SK-N-MC (cell line): ENCODE results near the gene ATP13A3.
"Not testable (repeated sequence)": the region's sequence is repeated elsewhere in the genome, so short reads cannot be mapped to it uniquely, and the experiment has no call there.

Experiments used
- DNase-seq: peaks from one replicate; pipeline ENCODE4 v3.0.0-alpha.2; 2011; ENCODE audit warnings: low read depth, low spot score
- H3K27ac ChIP-seq: fragments of 200-600 bp; sonication (generic); 2 replicates; pipeline ENCODE4 v1.5.1; 2016; ENCODE audit warnings: mixed run types
- H3K36me3 ChIP-seq: fragments of 200-600 bp; sonication (generic); 2 replicates; pipeline ENCODE4 v1.6.1; 2017; ENCODE audit warnings: antibody characterized with exemption, low read length, mixed read lengths; ENCODE audit not compliant: insufficient read depth
- H3K4me3 ChIP-seq: fragments of 200-600 bp; sonication (generic); 2 replicates; pipeline ENCODE4 v1.5.1; 2016
- H3K9ac ChIP-seq: fragments of 200-600 bp; sonication (generic); 2 replicates; pipeline ENCODE4 v1.8.0; 2017; ENCODE audit warnings: mixed run types, mixed read lengths; ENCODE audit not compliant: insufficient read length
- H3K9me3 ChIP-seq: fragments of 200-600 bp; sonication (generic); 2 replicates; pipeline ENCODE4 v1.6.1; 2017; ENCODE audit warnings: low read depth, mild to moderate bottlenecking, antibody characterized with exemption, low read length, moderate library complexity, mixed read lengths
- EZH2 ChIP-seq: fragments of 200-600 bp; sonication (generic); IDR thresholded peaks from one replicate; pipeline ENCODE4 v1.6.1; 2017; ENCODE audit warnings: antibody characterized with exemption
- FOXP2 ChIP-seq: optimal IDR thresholded peaks from 2 replicates; pipeline ENCODE3; 2011; ENCODE audit warnings: mild to moderate bottlenecking, moderate library complexity; ENCODE audit not compliant: insufficient read depth; ENCODE audit errors: extremely low read length, control extremely low read depth
- POLR2AphosphoS5 ChIP-seq: IDR thresholded peaks from 2 replicates; pipeline ENCODE4 v1.6.1; 2012; ENCODE audit warnings: mild to moderate bottlenecking, low read depth, low read length, borderline replicate concordance

Gene ATP13A3

DNA sequence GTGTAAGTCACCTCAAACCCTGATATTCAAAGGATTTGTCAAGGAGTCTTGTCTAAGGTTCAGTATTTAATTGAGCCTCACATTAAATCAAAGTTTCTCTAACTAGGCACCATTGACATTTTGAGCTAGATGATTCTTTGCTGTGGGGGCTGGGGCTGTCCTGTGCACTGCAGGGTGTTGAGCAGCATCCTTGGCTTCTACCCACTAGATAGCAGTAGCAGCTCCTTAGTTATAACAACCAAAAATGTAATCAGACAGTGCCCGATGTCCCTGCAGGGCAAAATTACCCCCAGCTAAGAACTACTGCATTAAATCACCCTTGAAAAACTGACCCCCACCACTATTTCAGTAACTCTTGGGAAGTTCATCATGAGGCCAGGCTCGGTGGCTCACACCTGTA, 17.3 kb upstream of the ATP13A3 start:
- TF ChIP-seq POLR2AphosphoS5 (no peak), EZH2 (no peak), FOXP2 (no peak)
- Histone ChIP-seq H3K9ac (no peak overlapping the region), H3K9me3 (no peaks in the 10 kb centered on the region), H3K27ac (no peak overlapping the region), H3K36me3 (no peaks in the 10 kb centered on the region), H3K4me3 (no peak overlapping the region)
- DNase-seq = no peak

DNA sequence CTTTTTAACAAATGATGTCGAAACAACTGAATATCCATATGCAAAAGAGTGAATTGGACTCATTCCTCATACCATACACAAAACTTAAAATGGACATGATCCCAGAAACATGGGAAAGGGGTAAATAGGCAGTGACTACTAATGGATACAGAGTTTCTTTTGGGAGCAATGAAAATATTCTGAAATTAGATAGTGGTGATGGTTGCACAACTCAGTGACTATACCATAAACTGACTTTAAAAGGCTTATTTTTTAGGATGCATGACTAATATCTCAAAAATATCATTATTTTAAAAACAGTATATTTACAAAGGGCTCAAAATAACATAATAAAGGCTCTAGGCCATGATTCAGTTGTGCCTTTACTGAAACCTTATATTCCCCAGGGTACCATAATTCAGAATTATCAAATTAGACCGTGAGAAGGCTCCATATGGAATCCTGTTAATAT, 16.3 kb upstream of the ATP13A3 start:
- TF ChIP-seq POLR2AphosphoS5 = no peak
- TF ChIP-seq EZH2 = no peak
- no peak for TF ChIP-seq FOXP2
- Histone ChIP-seq H3K36me3 (no peaks in the 10 kb centered on the region), H3K9me3 (no peaks in the 10 kb centered on the region), H3K4me3 (no peak overlapping the region), H3K9ac (no peak overlapping the region), H3K27ac (no peak overlapping the region)
- DNase-seq = peak; percentile 51

- no peak for DNase-seq
- TF ChIP-seq FOXP2 = no peak
- no peak for TF ChIP-seq EZH2
- TF ChIP-seq POLR2AphosphoS5 = no peak
- Histone ChIP-seq H3K27ac (no peak overlapping the region), H3K36me3 (no peaks in the 10 kb centered on the region), H3K9ac (no peak overlapping the region), H3K4me3 (no peak overlapping the region), H3K9me3 (no peaks in the 10 kb centered on the region)
These were observed 13.4 kb upstream of the ATP13A3 start for GRCh38 chr3:194500198-194500597.

DNA sequence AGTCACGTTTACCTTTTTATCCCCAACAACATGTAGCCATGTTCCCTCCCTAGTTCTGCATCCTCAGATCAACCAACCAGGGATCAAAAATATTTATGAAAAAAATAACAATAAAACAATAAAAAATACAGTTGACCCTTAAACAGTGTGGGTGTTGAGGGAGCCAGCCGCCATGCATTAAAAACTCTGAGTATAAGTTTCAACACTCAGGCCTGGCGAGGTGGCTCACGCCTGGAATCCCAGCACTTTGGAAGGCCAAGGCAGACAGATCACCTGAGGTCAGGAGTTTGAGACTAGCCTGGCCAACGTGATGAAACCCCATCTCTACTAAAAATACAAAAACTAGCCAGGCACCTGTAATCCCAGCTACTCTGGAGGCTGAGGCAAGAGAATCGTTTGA, 12.7 kb upstream of the ATP13A3 start:
- not testable (repeated sequence) for H3K36me3 ChIP-seq, DNase-seq, H3K9me3 ChIP-seq, H3K4me3 ChIP-seq, H3K27ac ChIP-seq, H3K9ac ChIP-seq

GRCh38 chr3:194497799-194498575, 11.2 kb upstream of the ATP13A3 start:
- no peak overlapping the region for H3K9ac ChIP-seq
- no peaks in the 10 kb centered on the region for H3K9me3 ChIP-seq
- H3K4me3 ChIP-seq = no peak overlapping the region
- H3K27ac ChIP-seq = no peak overlapping the region
- TF ChIP-seq POLR2AphosphoS5 (no peak), FOXP2 (no peak), EZH2 (no peak)
- no peaks in the 10 kb centered on the region for H3K36me3 ChIP-seq
- DNase-seq = no peak

GRCh38 chr3:194496217-194496919, 9.6 kb upstream of the ATP13A3 start:
- TF ChIP-seq POLR2AphosphoS5 (no peak), FOXP2 (no peak), EZH2 (no peak)
- Histone ChIP-seq H3K4me3 (no peak overlapping the region), H3K36me3 (no peaks in the 10 kb centered on the region), H3K9ac (peak overlapping the region; percentile 2), H3K9me3 (no peaks in the 10 kb centered on the region), H3K27ac (no peak overlapping the region)
- no peak for DNase-seq

- Histone ChIP-seq H3K9me3 (no peaks in the 10 kb centered on the region), H3K27ac (no peak overlapping the region)
These were observed 8.2 kb upstream of the ATP13A3 start for GRCh38 chr3:194494951-194495374.

GRCh38 chr3:194493995-194494927, 7.5 kb upstream of the ATP13A3 start:
- H3K9ac ChIP-seq, H3K36me3 ChIP-seq, H3K9me3 ChIP-seq, H3K27ac ChIP-seq, H3K4me3 ChIP-seq, DNase-seq: not testable (repeated sequence)

More at GRCh38 chr3:194494951-194495374, 8.2 kb upstream of the ATP13A3 start:
- Histone ChIP-seq H3K9ac (no peak overlapping the region), H3K4me3 (no peak overlapping the region), H3K36me3 (no peaks in the 10 kb centered on the region)
- no peak for TF ChIP-seq EZH2
- no peak for TF ChIP-seq FOXP2
- TF ChIP-seq POLR2AphosphoS5 = no peak
- DNase-seq = no peak
